Measurements from ENCODE around the gene CDH18. TPM values are rescaled to one million over a fixed set of nuclear protein-coding genes. Genes with fewer than 3 reads are reported as not detected.

The CDH18 gene
- total and polyA plus RNA-seq, 2 donors: 0.06 to 3.2 TPM

- 91% methylated on average over 2 of the region's 2 CpGs for WGBS
- H3K27ac ChIP-seq (ENCODE audit: low read depth): no peak overlapping the region
These were observed 449.4 kb downstream of the CDH18 start for GRCh38 chr5:19538607-19539006.

GRCh38 chr5:19536387-19536786 is 451.6 kb downstream of the CDH18 start:
- WGBS: 68% methylated on average over 4 of the region's 4 CpGs
- no peaks in the 10 kb centered on the region for H3K36me3 ChIP-seq (ENCODE audit: insufficient read depth)
- no peak for DNase-seq (ENCODE audit: extremely low spot score)

More at GRCh38 chr5:19538607-19539006, 449.4 kb downstream of the CDH18 start:
- DNase-seq (ENCODE audit: extremely low spot score): no peak
- Histone ChIP-seq H3K4me1 (ENCODE audit: insufficient read depth) (no peaks in the 10 kb centered on the region), H3K36me3 (ENCODE audit: insufficient read depth) (no peaks in the 10 kb centered on the region), H3K4me3 (ENCODE audit: low read depth, low read length) (no peak overlapping the region)

GRCh38 chr5:19534751-19535150 is 453.2 kb downstream of the CDH18 start:
- no peak for DNase-seq (ENCODE audit: extremely low spot score)
- Histone ChIP-seq H3K4me3 (ENCODE audit: low read depth, low read length) (no peak overlapping the region), H3K36me3 (ENCODE audit: insufficient read depth) (no peaks in the 10 kb centered on the region), H3K4me1 (ENCODE audit: insufficient read depth) (no peaks in the 10 kb centered on the region), H3K27ac (ENCODE audit: low read depth) (no peak overlapping the region)
- WGBS: 92% methylated on average over 1 of the region's 1 CpG

More at GRCh38 chr5:19536387-19536786, 451.6 kb downstream of the CDH18 start:
- no peak overlapping the region for H3K4me3 ChIP-seq (ENCODE audit: low read depth, low read length)
- no peak overlapping the region for H3K27ac ChIP-seq (ENCODE audit: low read depth)
- no peaks in the 10 kb centered on the region for H3K4me1 ChIP-seq (ENCODE audit: insufficient read depth)

GRCh38 chr5:19532936-19533335 is 455.1 kb downstream of the CDH18 start:
- 80% methylated on average over 4 of the region's 4 CpGs for WGBS
- no peak for DNase-seq (ENCODE audit: extremely low spot score)
- Histone ChIP-seq H3K4me3 (ENCODE audit: low read depth, low read length) (no peak overlapping the region), H3K36me3 (ENCODE audit: insufficient read depth) (no peaks in the 10 kb centered on the region), H3K27ac (ENCODE audit: low read depth) (no peak overlapping the region), H3K4me1 (ENCODE audit: insufficient read depth) (no peaks in the 10 kb centered on the region)

- no peaks in the 10 kb centered on the region for H3K36me3 ChIP-seq (ENCODE audit: insufficient read depth)
- no peak overlapping the region for H3K4me3 ChIP-seq (ENCODE audit: low read depth, low read length)
- WGBS: 82% methylated on average over 8 of the region's 8 CpGs
- no peak overlapping the region for H3K27ac ChIP-seq (ENCODE audit: low read depth)
- no peaks in the 10 kb centered on the region for H3K4me1 ChIP-seq (ENCODE audit: insufficient read depth)
- no peak for DNase-seq (ENCODE audit: extremely low spot score)
These were observed 456.5 kb downstream of the CDH18 start for GRCh38 chr5:19531374-19531952.

- H3K4me3 ChIP-seq (ENCODE audit: low read depth, low read length): no peak overlapping the region
- no peak overlapping the region for H3K27ac ChIP-seq (ENCODE audit: low read depth)
- 76% methylated on average over 2 of the region's 2 CpGs for WGBS
- H3K4me1 ChIP-seq (ENCODE audit: insufficient read depth): no peaks in the 10 kb centered on the region
- no peaks in the 10 kb centered on the region for H3K36me3 ChIP-seq (ENCODE audit: insufficient read depth)
- DNase-seq (ENCODE audit: extremely low spot score): no peak
These were observed 468.6 kb downstream of the CDH18 start for GRCh38 chr5:19519448-19519847.

- Histone ChIP-seq H3K27ac (ENCODE audit: low read depth) (no peak overlapping the region), H3K4me1 (ENCODE audit: insufficient read depth) (no peaks in the 10 kb centered on the region), H3K4me3 (ENCODE audit: low read depth, low read length) (no peak overlapping the region), H3K36me3 (ENCODE audit: insufficient read depth) (no peaks in the 10 kb centered on the region)
- no peak for DNase-seq (ENCODE audit: extremely low spot score)
- WGBS: 65% methylated on average over 2 of the region's 2 CpGs
These were observed 489.1 kb downstream of the CDH18 start for GRCh38 chr5:19498852-19499251.

GRCh38 chr5:19497229-19497815 is 490.7 kb downstream of the CDH18 start:
- Histone ChIP-seq H3K36me3 (ENCODE audit: insufficient read depth) (no peaks in the 10 kb centered on the region), H3K4me1 (ENCODE audit: insufficient read depth) (no peaks in the 10 kb centered on the region), H3K4me3 (ENCODE audit: low read depth, low read length) (no peak overlapping the region), H3K27ac (ENCODE audit: low read depth) (no peak overlapping the region)
- no peak for DNase-seq (ENCODE audit: extremely low spot score)
- WGBS: 68% methylated on average over 3 of the region's 3 CpGs

- H3K27ac ChIP-seq (ENCODE audit: low read depth): no peak overlapping the region
- WGBS: 82% methylated on average over 2 of the region's 2 CpGs
- H3K36me3 ChIP-seq (ENCODE audit: insufficient read depth): no peaks in the 10 kb centered on the region
- no peak overlapping the region for H3K4me3 ChIP-seq (ENCODE audit: low read depth, low read length)
- no peak for DNase-seq (ENCODE audit: extremely low spot score)
- no peaks in the 10 kb centered on the region for H3K4me1 ChIP-seq (ENCODE audit: insufficient read depth)
These were observed 491.9 kb downstream of the CDH18 start for GRCh38 chr5:19496056-19496455.

GRCh38 chr5:19492861-19493260 is 495.1 kb downstream of the CDH18 start:
- Histone ChIP-seq H3K4me3 (ENCODE audit: low read depth, low read length) (no peak overlapping the region), H3K36me3 (ENCODE audit: insufficient read depth) (no peaks in the 10 kb centered on the region), H3K4me1 (ENCODE audit: insufficient read depth) (no peaks in the 10 kb centered on the region), H3K27ac (ENCODE audit: low read depth) (no peak overlapping the region)
- no peak for DNase-seq (ENCODE audit: extremely low spot score)
- WGBS: 79% methylated on average over 1 of the region's 1 CpG

- H3K4me3 ChIP-seq (ENCODE audit: low read depth, low read length): no peak overlapping the region
- H3K27ac ChIP-seq (ENCODE audit: low read depth): no peak overlapping the region
- DNase-seq (ENCODE audit: extremely low spot score): no peak
- WGBS: 68% methylated on average over 3 of the region's 3 CpGs
- no peaks in the 10 kb centered on the region for H3K4me1 ChIP-seq (ENCODE audit: insufficient read depth)
- H3K36me3 ChIP-seq (ENCODE audit: insufficient read depth): no peaks in the 10 kb centered on the region
These were observed 499.2 kb downstream of the CDH18 start for GRCh38 chr5:19488786-19489185.

- Histone ChIP-seq H3K36me3 (ENCODE audit: insufficient read depth) (no peaks in the 10 kb centered on the region), H3K27ac (ENCODE audit: low read depth) (no peak overlapping the region), H3K4me3 (ENCODE audit: low read depth, low read length) (no peak overlapping the region), H3K4me1 (ENCODE audit: insufficient read depth) (no peaks in the 10 kb centered on the region)
- no peak for DNase-seq (ENCODE audit: extremely low spot score)
These were observed 500.5 kb downstream of the CDH18 start for GRCh38 chr5:19487480-19487879.

GRCh38 chr5:19479562-19479961 is 508.4 kb downstream of the CDH18 start:
- Histone ChIP-seq H3K27ac (ENCODE audit: low read depth) (no peak overlapping the region), H3K4me3 (ENCODE audit: low read depth, low read length) (no peak overlapping the region), H3K4me1 (ENCODE audit: insufficient read depth) (no peaks in the 10 kb centered on the region), H3K36me3 (ENCODE audit: insufficient read depth) (no peaks in the 10 kb centered on the region)
- 72% methylated on average over 5 of the region's 5 CpGs for WGBS
- DNase-seq (ENCODE audit: extremely low spot score): no peak

- Histone ChIP-seq H3K4me3 (ENCODE audit: low read depth, low read length) (no peak overlapping the region), H3K4me1 (ENCODE audit: insufficient read depth) (no peaks in the 10 kb centered on the region), H3K36me3 (ENCODE audit: insufficient read depth) (no peaks in the 10 kb centered on the region), H3K27ac (ENCODE audit: low read depth) (no peak overlapping the region)
- no peak for DNase-seq (ENCODE audit: extremely low spot score)
- WGBS: 65% methylated on average over 1 of the region's 1 CpG
These were observed 526.0 kb downstream of the CDH18 start for GRCh38 chr5:19462019-19462418.

Data from urinary bladder (tissue), 4 donors.